ENCODE measurements around the gene FAM83G. TPM values are rescaled to one million over a fixed set of nuclear protein-coding genes. Genes with fewer than 3 reads are reported as not detected.

FAM83G gene
- total and polyA plus RNA-seq, 2 experiments from 2014 or later, result 14.7 to 25.4 TPM

- H3K36me3 ChIP-seq (replicated peaks; ENCODE audit: insufficient read depth, low read depth), result no peaks in the 10 kb centered on the region
- DNase-seq (ENCODE audit: low spot score), result no peak
- peaks cover 7% of the 10 kb centered on the region for H3K4me1 ChIP-seq (ENCODE audit: insufficient read depth)
- no peak overlapping the region for H2AFZ ChIP-seq
- H3K9me3 ChIP-seq (ENCODE audit: low read depth), result no peaks in the 10 kb centered on the region
- no peak overlapping the region for H3K27ac ChIP-seq
- H4K20me1 ChIP-seq (ENCODE audit: insufficient read depth, poor library complexity, severe bottlenecking), result no peaks in the 10 kb centered on the region
- H3K79me2 ChIP-seq, result no peaks in the 10 kb centered on the region
- H3K9me2 ChIP-seq (replicated peaks; ENCODE audit: insufficient read depth), result no peaks in the 10 kb centered on the region
- WGBS (ENCODE audit: low lambda C conversion rate, missing lambda C conversion rate), result 92% methylated on average over 8 of the region's 8 CpGs
- H3K4me2 ChIP-seq, result no peak overlapping the region
- no peak overlapping the region for H3K4me3 ChIP-seq
- TF ChIP-seq EZH2 (IDR thresholded peaks at IDR 0.05; ENCODE audit: borderline replicate concordance), result no peak
- TF ChIP-seq EZH2phosphoT487 (IDR thresholded peaks at IDR 0.05; ENCODE audit: low read depth, severe bottlenecking, unreplicated experiment), result no peak
- TF ChIP-seq CTCF (IDR thresholded peaks at IDR 0.05; ENCODE audit: poor library complexity), result no peak
- H3K27me3 ChIP-seq, result no peaks in the 10 kb centered on the region
Measured at GRCh38 chr17:19016297-19016696, 11.7 kb upstream of the FAM83G start.

DNA sequence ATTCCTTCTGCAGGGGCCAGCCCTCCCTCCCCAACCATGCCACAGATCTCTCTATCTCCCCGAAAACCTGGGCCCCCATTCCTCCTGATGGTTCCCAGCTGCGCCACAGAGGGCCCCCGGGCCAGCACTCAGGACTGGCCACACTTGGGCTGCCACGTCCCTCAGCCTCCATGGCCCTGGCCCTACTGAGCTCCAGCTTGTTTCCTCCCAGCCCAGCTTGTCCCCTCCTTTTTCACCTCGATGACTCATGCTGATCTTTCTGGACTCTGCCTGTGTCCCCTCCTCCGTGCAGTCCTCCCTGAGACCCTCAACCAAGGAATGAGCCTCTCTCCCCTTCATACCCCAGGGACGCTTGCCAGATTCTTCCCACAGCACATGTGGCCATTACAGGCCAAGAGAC, 10.9 kb upstream of the FAM83G start:
- DNase-seq (ENCODE audit: low spot score), result no peak
- H3K79me2 ChIP-seq, result no peaks in the 10 kb centered on the region
- no peaks in the 10 kb centered on the region for H4K20me1 ChIP-seq (ENCODE audit: insufficient read depth, poor library complexity, severe bottlenecking)
- no peaks in the 10 kb centered on the region for H3K9me2 ChIP-seq (replicated peaks; ENCODE audit: insufficient read depth)
- H3K9me3 ChIP-seq (ENCODE audit: low read depth), result no peaks in the 10 kb centered on the region
- H3K4me1 ChIP-seq (ENCODE audit: insufficient read depth), result peaks cover 7% of the 10 kb centered on the region
- no peak overlapping the region for H3K4me3 ChIP-seq
- no peak overlapping the region for H3K4me2 ChIP-seq
- 88% methylated on average over 7 of the region's 7 CpGs for WGBS (ENCODE audit: low lambda C conversion rate, missing lambda C conversion rate)
- H3K27me3 ChIP-seq, result no peaks in the 10 kb centered on the region
- H3K27ac ChIP-seq, result no peak overlapping the region
- TF ChIP-seq EZH2phosphoT487 (IDR thresholded peaks at IDR 0.05; ENCODE audit: low read depth, severe bottlenecking, unreplicated experiment), result no peak
- no peak for TF ChIP-seq CTCF (IDR thresholded peaks at IDR 0.05; ENCODE audit: poor library complexity)
- no peak for TF ChIP-seq EZH2 (IDR thresholded peaks at IDR 0.05; ENCODE audit: borderline replicate concordance)
- H2AFZ ChIP-seq, result no peak overlapping the region
- no peaks in the 10 kb centered on the region for H3K36me3 ChIP-seq (replicated peaks; ENCODE audit: insufficient read depth, low read depth)

DNA sequence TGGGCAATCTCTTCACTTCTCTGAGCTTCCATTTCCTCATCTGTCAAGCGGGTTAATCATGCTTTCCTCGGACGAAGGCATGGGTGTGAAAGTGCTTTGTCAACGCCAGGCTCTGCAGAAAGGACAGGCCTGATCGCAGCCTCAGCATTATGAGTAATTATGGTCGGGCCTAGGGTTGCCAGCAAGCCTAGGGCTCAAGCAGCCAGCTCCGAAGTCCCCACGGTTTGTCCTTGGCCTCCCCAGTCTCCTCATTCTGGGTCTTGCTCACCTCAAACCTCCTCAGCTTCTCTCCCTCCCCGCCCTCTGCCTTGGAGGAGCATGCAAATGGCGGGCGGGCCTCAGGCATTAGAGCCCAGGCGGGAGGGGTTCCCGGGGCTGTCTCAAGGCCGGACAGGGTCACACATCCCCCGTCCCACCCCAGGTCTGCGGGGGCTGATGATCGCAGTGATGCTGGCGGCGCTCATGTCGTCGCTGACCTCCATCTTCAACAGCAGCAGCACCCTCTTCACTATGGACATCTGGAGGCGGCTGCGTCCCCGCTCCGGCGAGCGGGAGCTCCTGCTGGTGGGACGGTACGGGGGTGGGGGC, 10.2 kb upstream of the FAM83G start:
- DNase-seq (ENCODE audit: low spot score), result no peak
- Histone ChIP-seq H3K79me2 (no peaks in the 10 kb centered on the region), H3K4me2 (no peak overlapping the region), H3K4me3 (no peak overlapping the region), H3K27me3 (no peaks in the 10 kb centered on the region), H3K4me1 (ENCODE audit: insufficient read depth) (peaks cover 7% of the 10 kb centered on the region), H3K27ac (no peak overlapping the region), H3K9me3 (ENCODE audit: low read depth) (no peaks in the 10 kb centered on the region), H3K9me2 (replicated peaks; ENCODE audit: insufficient read depth) (no peaks in the 10 kb centered on the region), H3K36me3 (replicated peaks; ENCODE audit: insufficient read depth, low read depth) (no peaks in the 10 kb centered on the region), H4K20me1 (ENCODE audit: insufficient read depth, poor library complexity, severe bottlenecking) (no peaks in the 10 kb centered on the region), H2AFZ (no peak overlapping the region)
- TF ChIP-seq CTCF (IDR thresholded peaks at IDR 0.05; ENCODE audit: poor library complexity), result no peak
- TF ChIP-seq EZH2phosphoT487 (IDR thresholded peaks at IDR 0.05; ENCODE audit: low read depth, severe bottlenecking, unreplicated experiment), result no peak
- no peak for TF ChIP-seq EZH2 (IDR thresholded peaks at IDR 0.05; ENCODE audit: borderline replicate concordance)
- 86% methylated on average over 21 of the region's 29 CpGs for WGBS (ENCODE audit: low lambda C conversion rate, missing lambda C conversion rate)

Data from hepatocyte (in vitro differentiated cells).